HL-60 (cell line): ENCODE results near the gene RUNX2.

ENCODE experiments used
- GABPA ChIP-seq: IDR thresholded peaks from 2 replicates; pipeline ENCODE4 v1.6.1; 2012; ENCODE audit warnings: low read depth
- POLR2AphosphoS5 ChIP-seq: IDR thresholded peaks from 2 replicates; pipeline ENCODE4 v1.6.1; 2012; ENCODE audit warnings: low read depth
- TF ChIP-seq, protein P1 (sequence below): IDR thresholded peaks from one replicate; pipeline ENCODE4 v1.5.1; 2011; ENCODE audit warnings: low read length, control low read depth, inconsistent platforms; ENCODE audit not compliant: insufficient read depth
- TF ChIP-seq, protein P2 (sequence below): IDR thresholded peaks from 2 replicates; pipeline ENCODE4 v1.6.1; 2012; ENCODE audit warnings: low read depth; ENCODE audit not compliant: insufficient replicate concordance

DNA sequence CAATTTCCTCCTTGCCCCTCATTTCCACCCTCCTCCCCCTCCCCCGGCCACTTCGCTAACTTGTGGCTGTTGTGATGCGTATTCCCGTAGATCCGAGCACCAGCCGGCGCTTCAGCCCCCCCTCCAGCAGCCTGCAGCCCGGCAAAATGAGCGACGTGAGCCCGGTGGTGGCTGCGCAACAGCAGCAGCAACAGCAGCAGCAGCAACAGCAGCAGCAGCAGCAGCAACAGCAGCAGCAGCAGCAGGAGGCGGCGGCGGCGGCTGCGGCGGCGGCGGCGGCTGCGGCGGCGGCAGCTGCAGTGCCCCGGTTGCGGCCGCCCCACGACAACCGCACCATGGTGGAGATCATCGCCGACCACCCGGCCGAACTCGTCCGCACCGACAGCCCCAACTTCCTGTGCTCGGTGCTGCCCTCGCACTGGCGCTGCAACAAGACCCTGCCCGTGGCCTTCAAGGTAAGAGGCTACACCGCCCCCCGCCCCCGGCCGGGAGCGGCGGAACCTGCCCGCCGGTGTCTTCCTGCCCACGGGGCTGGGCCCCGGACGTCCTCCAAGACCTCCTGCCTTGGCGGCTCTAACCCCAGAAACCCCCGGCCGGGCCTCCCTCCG, 94.5 kb downstream of the RUNX2 start:
- TF ChIP-seq, protein P1, sequence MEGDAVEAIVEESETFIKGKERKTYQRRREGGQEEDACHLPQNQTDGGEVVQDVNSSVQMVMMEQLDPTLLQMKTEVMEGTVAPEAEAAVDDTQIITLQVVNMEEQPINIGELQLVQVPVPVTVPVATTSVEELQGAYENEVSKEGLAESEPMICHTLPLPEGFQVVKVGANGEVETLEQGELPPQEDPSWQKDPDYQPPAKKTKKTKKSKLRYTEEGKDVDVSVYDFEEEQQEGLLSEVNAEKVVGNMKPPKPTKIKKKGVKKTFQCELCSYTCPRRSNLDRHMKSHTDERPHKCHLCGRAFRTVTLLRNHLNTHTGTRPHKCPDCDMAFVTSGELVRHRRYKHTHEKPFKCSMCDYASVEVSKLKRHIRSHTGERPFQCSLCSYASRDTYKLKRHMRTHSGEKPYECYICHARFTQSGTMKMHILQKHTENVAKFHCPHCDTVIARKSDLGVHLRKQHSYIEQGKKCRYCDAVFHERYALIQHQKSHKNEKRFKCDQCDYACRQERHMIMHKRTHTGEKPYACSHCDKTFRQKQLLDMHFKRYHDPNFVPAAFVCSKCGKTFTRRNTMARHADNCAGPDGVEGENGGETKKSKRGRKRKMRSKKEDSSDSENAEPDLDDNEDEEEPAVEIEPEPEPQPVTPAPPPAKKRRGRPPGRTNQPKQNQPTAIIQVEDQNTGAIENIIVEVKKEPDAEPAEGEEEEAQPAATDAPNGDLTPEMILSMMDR: no peak
- TF ChIP-seq, protein P2, sequence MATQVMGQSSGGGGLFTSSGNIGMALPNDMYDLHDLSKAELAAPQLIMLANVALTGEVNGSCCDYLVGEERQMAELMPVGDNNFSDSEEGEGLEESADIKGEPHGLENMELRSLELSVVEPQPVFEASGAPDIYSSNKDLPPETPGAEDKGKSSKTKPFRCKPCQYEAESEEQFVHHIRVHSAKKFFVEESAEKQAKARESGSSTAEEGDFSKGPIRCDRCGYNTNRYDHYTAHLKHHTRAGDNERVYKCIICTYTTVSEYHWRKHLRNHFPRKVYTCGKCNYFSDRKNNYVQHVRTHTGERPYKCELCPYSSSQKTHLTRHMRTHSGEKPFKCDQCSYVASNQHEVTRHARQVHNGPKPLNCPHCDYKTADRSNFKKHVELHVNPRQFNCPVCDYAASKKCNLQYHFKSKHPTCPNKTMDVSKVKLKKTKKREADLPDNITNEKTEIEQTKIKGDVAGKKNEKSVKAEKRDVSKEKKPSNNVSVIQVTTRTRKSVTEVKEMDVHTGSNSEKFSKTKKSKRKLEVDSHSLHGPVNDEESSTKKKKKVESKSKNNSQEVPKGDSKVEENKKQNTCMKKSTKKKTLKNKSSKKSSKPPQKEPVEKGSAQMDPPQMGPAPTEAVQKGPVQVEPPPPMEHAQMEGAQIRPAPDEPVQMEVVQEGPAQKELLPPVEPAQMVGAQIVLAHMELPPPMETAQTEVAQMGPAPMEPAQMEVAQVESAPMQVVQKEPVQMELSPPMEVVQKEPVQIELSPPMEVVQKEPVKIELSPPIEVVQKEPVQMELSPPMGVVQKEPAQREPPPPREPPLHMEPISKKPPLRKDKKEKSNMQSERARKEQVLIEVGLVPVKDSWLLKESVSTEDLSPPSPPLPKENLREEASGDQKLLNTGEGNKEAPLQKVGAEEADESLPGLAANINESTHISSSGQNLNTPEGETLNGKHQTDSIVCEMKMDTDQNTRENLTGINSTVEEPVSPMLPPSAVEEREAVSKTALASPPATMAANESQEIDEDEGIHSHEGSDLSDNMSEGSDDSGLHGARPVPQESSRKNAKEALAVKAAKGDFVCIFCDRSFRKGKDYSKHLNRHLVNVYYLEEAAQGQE: no peak
- TF ChIP-seq POLR2AphosphoS5 (0 out of 2 replicates have a peak, but pooled peaks have one; percentile 28), GABPA (no peak)
